ENCODE measurements around the gene TXNDC17. TPM values are rescaled to one million over a fixed set of nuclear protein-coding genes. Genes with fewer than 3 reads are reported as not detected.

Gene TXNDC17
- total and polyA plus RNA-seq, 9 of the 15 experiments (the other 6 are each of a cell fraction or from before 2014, with no cell fraction given): 108 to 759 (median 179) TPM

DNA sequence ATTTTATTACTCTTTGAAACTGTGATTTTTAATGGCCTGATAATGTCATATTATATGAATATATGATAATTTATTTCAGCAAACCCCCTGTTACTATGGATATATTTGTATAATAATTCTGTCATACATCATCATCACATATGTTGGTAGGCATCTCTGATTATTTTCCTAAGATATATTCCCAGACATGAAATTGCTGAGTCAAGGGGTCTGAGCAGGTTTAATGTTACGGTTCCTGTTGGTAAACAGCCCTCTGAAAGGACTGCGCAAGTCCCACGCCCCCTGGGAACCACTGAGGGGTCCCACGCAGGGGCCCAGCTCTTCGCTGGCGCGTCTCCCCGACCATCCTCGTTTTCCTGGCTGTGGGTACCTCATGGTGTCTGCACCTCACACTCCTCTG, 48.1 kb downstream of the TXNDC17 start (continued):
- TF ChIP-seq ZBTB40 (IDR thresholded peaks at IDR 0.05) (no peak), ZBTB40 (CRISPR knock-in tag; IDR thresholded peaks at IDR 0.05) (no peak)

All from K562 (cell line).